ENCODE measurements around the gene DIAPH2.

GRCh38 chrX:97167333-97167732 is 482.7 kb downstream of the DIAPH2 start:
- TF ChIP-seq SETDB1 (IDR thresholded peaks at IDR 0.05; ENCODE audit: insufficient read length, low read length) = no peak
- no peak for TF ChIP-seq CTCF (tag by site-specific recombination; IDR thresholded peaks at IDR 0.05)
- no peak for TF ChIP-seq ZBTB48 (tag by site-specific recombination; IDR thresholded peaks at IDR 0.05)
- no peak for TF ChIP-seq ZFP41 (tag by site-specific recombination; IDR thresholded peaks at IDR 0.05; ENCODE audit: borderline replicate concordance)
- TF ChIP-seq ZBTB11 (tag by site-specific recombination; conservative IDR thresholded peaks at IDR 0.05; ENCODE audit: low read depth) = no peak
- TF ChIP-seq ZNF792 (tag by site-specific recombination; IDR thresholded peaks at IDR 0.05) = no peak
- no peak for TF ChIP-seq PATZ1 (tag by site-specific recombination; IDR thresholded peaks at IDR 0.05)
- TF ChIP-seq RBAK (tag by site-specific recombination; IDR thresholded peaks at IDR 0.05) = no peak

Data from HEK293 (cell line).